ENCODE measurements around the gene IGLL1.
"Not testable (repeated sequence)": the region's sequence is repeated elsewhere in the genome, so short reads cannot be mapped to it uniquely, and the experiment has no call there.

The IGLL1 gene

DNA sequence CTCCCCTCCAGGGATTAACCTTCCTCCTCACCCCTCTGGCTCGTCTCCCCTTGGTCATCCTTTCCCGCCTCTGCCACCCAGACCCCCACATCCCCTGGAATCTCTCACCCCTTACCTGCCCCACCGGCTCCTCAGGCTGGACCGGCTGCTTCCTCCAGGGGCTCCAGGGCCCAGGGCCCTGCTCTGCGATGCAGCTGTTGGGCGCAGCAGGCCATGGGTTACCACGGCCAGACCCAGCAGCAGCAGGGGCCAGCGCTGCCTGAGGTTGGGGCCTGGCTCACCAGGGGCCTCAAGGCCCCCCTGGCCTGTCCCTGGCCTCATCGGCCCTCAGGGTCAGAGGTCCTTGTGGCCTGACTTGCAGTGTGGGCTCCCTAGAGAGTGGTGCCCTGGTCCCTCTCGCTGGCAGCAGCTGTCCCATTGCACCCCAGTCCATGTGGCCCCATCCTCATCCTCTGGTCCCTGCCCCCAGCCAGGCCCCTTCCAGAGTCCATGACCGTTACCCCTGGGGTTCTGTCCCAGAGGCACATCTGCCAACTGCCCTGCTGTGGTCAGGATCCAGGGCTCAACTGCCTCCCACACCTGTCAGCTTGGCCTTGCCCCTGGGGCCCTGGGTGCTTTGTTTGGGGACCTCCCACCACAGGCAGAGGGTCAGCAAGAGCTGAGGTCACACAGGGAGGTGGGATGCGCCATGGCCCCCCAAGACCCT is at the start of gene IGLL1:
Gene IGLL1 (minus strand): TSS at position 421 of the 706 bp plus-strand sequence. CDS start 100 bp downstream, at position 321.
- TF ChIP-seq, protein P1, sequence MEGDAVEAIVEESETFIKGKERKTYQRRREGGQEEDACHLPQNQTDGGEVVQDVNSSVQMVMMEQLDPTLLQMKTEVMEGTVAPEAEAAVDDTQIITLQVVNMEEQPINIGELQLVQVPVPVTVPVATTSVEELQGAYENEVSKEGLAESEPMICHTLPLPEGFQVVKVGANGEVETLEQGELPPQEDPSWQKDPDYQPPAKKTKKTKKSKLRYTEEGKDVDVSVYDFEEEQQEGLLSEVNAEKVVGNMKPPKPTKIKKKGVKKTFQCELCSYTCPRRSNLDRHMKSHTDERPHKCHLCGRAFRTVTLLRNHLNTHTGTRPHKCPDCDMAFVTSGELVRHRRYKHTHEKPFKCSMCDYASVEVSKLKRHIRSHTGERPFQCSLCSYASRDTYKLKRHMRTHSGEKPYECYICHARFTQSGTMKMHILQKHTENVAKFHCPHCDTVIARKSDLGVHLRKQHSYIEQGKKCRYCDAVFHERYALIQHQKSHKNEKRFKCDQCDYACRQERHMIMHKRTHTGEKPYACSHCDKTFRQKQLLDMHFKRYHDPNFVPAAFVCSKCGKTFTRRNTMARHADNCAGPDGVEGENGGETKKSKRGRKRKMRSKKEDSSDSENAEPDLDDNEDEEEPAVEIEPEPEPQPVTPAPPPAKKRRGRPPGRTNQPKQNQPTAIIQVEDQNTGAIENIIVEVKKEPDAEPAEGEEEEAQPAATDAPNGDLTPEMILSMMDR (IDR thresholded peaks at IDR 0.05; ENCODE audit: insufficient read depth, low read depth, low read length, missing control alignments), result no peak
- no peak within 1 kb of the TSS for H3K4me3 ChIP-seq (ENCODE audit: low read depth, low read length)
- no peak for DNase-seq (ENCODE audit: low read depth)

DNA sequence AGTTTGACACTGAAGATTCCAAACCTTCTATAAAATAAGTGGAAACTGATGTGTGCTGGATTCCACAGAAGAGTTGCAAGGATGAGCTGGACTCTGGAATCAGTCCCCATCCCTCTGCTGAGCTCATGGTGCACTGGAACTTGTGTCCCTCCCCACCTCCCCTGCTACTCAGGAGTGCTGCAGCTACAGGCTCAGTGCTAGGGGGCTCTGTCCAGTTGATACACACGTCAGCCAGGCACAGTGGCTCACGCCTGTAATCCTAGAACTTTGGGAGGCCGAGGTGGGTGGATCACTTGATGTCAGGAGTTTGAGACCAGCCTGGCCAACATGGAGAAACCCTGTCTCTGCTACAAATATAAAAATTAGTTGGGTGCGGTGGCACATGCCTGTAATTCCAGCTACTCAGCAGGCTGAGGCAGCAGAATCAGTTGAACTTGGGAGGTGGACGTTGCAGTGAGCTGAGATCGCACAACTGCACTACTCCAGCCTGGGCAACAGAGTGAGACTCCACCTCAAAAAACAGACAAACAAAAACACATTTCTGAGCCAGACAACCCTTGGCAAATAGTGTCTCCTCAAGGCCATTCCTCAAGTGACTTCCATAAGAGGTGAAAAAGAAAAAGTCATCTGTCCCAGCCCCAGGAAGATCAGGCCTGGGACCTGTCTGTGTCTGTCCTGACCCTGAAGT is 48.1 kb upstream of the IGLL1 start:
- not testable (repeated sequence) for DNase-seq (ENCODE audit: low read depth); H3K4me3 ChIP-seq (ENCODE audit: low read depth, low read length)

DNA sequence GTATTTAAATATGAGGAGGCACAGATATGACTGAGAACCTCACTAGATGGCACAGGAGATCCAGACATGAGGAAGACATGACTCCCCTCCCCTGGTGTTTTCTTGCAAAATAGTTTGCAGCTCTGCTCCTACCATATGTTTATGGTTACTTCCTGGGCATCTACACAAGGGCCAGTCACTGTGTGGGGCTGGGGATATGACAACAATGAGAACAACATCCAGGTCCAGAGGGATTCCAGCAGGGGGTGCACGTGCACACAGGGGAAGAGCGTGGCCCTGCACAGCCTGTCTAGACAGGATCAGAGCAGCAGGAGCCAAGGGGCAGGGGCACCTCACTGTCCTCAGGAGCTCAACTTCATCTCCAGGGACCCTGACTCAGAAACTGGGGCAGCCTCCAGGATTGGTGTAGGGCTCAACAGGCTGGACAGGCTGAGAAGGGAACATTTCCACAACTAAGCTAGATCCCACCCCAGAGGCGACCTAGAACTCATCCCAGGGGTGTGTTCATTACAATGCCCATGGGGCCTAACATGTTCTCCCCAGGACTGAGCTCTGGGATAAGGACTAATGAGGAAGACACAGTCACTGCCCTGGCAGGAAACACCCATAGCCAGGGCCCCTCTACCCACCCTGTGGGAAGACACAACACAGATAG is 47.4 kb upstream of the IGLL1 start:
- peak; percentile 58 for DNase-seq (ENCODE audit: low read depth)
- not testable (repeated sequence) for H3K4me3 ChIP-seq (ENCODE audit: low read depth, low read length)
- TF ChIP-seq, protein P1 (IDR thresholded peaks at IDR 0.05; ENCODE audit: insufficient read depth, low read depth, low read length, missing control alignments), result peak; percentile 56

DNA sequence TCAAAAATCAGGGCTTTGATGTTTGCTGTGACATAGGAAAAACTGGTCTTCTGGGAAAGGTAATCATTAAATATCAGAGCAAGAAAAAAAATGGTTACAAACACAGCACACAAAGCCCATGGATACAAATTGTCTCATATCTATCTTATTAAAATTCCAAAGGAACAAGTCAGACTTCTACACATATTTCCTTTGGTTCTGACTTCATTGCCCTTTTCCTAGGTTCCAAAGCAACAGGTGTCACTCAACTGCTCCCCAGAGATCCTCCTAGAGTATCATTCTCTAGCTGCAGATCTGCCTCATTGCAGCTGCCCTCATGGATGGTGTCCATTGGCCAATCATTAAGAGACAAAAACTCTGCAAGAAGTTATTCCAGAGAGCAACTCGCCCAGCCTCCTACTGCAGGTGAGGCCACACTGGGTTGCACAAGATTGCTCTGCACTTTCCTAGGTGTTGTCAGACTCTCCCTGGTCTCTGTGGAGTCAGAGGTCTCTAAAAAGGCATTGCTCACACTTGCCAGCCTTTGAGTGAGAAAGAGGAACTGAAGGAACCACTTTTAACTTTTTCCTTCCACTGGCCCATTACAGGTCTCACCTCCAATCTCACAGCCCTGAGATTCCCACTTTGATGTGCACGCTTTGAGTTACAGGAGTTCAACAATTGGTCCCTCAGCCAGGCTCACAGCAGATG is 46.3 kb upstream of the IGLL1 start:
- TF ChIP-seq, protein P1 (IDR thresholded peaks at IDR 0.05; ENCODE audit: insufficient read depth, low read depth, low read length, missing control alignments), result no peak
- no peak overlapping the region for H3K4me3 ChIP-seq (ENCODE audit: low read depth, low read length)
- no peak for DNase-seq (ENCODE audit: low read depth)

DNA sequence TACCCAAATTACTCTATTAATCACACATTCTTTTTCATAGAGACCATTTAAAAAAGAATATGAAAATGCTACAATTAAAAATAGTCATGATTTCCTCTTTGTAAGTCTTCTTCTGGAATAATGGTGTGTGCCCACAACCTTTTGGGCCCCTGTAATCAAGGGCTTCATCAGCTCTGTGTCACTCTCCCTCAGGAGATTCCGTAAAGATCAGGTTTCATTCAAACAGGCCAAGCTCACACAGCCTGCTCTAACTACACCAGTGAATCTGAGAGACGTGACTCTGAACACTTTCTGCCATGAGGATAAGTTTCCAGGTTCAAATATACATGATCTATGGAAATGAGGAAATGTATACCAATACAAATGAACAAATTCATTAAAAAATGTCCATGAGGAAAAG is 42.5 kb upstream of the IGLL1 start:
- H3K4me3 ChIP-seq (ENCODE audit: low read depth, low read length), result no peak overlapping the region

DNA sequence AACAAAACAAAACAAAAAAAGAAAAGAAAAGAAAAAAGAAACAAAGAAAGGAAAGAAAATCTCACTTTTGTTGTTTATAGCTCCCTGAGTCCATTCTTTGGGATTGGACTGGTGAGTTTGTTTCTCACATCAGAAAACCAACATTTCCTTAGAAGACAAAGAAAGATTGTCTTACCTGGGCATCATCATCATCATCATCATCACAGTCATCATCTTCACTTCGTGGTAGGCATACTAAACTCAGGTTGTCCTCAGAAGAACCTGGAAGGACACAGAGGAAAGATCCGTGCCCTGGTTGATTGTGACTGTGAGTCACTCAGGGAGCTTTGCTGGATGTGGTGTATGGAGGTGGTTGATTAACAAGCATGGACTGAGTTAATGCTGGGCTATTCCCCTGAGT is 41.8 kb upstream of the IGLL1 start:
- not testable (repeated sequence) for H3K4me3 ChIP-seq (ENCODE audit: low read depth, low read length); DNase-seq (ENCODE audit: low read depth)

More for the DNA sequence above, 42.5 kb upstream of the IGLL1 start:
- TF ChIP-seq, protein P1 (IDR thresholded peaks at IDR 0.05; ENCODE audit: insufficient read depth, low read depth, low read length, missing control alignments), result no peak
- no peak for DNase-seq (ENCODE audit: low read depth)

DNA sequence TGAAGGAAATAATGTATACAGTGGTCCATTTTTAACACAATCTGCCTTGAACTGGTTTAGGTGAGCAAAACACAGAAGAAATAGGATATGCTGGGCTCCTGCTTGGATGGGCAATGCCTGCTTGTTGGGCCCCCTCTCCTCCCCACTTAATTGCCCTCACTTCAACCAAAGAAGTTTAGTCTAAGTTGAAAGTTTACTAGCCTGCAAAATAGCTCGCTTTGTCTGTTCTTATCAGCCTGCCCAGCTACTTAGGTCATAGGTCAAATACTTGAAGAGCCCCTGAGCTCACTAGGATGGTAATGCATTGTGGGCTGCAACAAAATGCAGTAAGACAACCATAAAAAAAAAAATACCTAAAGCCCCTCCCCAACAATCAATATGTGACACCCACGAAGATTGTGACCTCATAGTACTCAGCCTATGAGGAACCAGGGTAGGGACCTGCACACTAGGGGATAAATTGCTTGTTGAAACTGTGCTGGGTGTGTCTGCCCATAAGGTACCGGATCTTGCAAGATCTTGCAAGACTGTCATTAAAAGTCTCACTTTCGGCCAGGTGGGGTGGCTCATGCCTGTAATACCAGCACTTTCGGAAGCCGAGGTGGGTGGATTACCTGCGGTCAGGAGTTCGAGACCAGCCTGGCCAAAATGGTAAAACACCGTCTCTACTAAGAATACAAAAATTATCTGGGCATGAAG is 41.1 kb upstream of the IGLL1 start:
- peak; percentile 72 for DNase-seq (ENCODE audit: low read depth)
- TF ChIP-seq, protein P1 (IDR thresholded peaks at IDR 0.05; ENCODE audit: insufficient read depth, low read depth, low read length, missing control alignments), result no peak
- H3K4me3 ChIP-seq (ENCODE audit: low read depth, low read length), result no peak overlapping the region

All from GM12865 (cell line).